B cell (primary cell): ENCODE results near the gene ERC2. TPM values are rescaled to one million over a fixed set of nuclear protein-coding genes. Genes with fewer than 3 reads are reported as not detected.

Experiments used
- ATAC-seq: fragments of 200-7000 bp; cut with Tn5 transposase; one replicate; pipeline ENCODE4 v1.10.0; 2021; ENCODE audit warnings: low read depth, mild to moderate bottlenecking, moderate number of reproducible peaks, moderate library complexity
- CTCF ChIA-PET: fragments of 350-600 bp; sonication (Branson Sonifier 250); formaldehyde crosslinking; loops from one replicate; lab custom pipeline; 2021; ENCODE audit warnings: antibody characterized with exemption, inconsistent platforms; lab: Charles Lee
- POLR2A ChIA-PET: fragments of 350-600 bp; sonication (Branson Sonifier 250); formaldehyde crosslinking; loops from one replicate; lab custom pipeline; 2021; ENCODE audit warnings: antibody characterized with exemption; lab: Charles Lee
- DNase-seq: peaks from one replicate; pipeline ENCODE4 v3.0.0; 2013
- H2AFZ ChIP-seq: 2 replicates; pipeline ENCODE4 v1.6.1; 2012; ENCODE audit warnings: mild to moderate bottlenecking, low read depth, low read length; ENCODE audit not compliant: insufficient read depth, poor library complexity, severe bottlenecking
- H3K27ac ChIP-seq, 2 donors: 1 replicate in 1 of 2; 2 replicates in 1 of 2; pipeline ENCODE4 v1.5.1; 2012 to 2013; ENCODE audit warnings: low read length in 2 of 2, mild to moderate bottlenecking in 2 of 2, moderate library complexity in 1 of 2
- H3K27me3 ChIP-seq, 4 experiments: fragments of 200-600 bp in 1 of 4; sonication (generic) in 1 of 4; replicated peaks in 1 of 4; 1 replicate in 2 of 4; 2 replicates in 2 of 4; pipeline versions ENCODE4 v1.6.1 to v1.7.0; 2013 to 2016; ENCODE audit warnings: low read length in 3 of 4, mild to moderate bottlenecking in 2 of 4, mixed read lengths in 1 of 4, moderate library complexity in 1 of 4; ENCODE audit not compliant: insufficient read depth in 4 of 4, control insufficient read depth in 3 of 4; ENCODE audit errors: control extremely low read depth in 1 of 4
- H3K36me3 ChIP-seq, 2 experiments: replicated peaks in 1 of 2; 1 replicate in 1 of 2; 2 replicates in 1 of 2; pipeline versions ENCODE4 v1.6.1 to v1.7.1; 2013; ENCODE audit warnings: low read length in 1 of 2; ENCODE audit not compliant: insufficient read depth in 2 of 2, control insufficient read depth in 1 of 2; ENCODE audit errors: control extremely low read depth in 1 of 2, extremely low read depth in 1 of 2
- H3K4me1 ChIP-seq, 2 donors: fragments of 200-600 bp in 1 of 2; sonication (generic) in 1 of 2; 1 replicate in 1 of 2; 2 replicates in 1 of 2; pipeline versions ENCODE4 v1.5.1 to v1.6.1; 2013 to 2017; ENCODE audit warnings: low read length in 2 of 2; ENCODE audit not compliant: control insufficient read depth in 2 of 2, insufficient read depth in 2 of 2
- H3K4me2 ChIP-seq: replicated peaks from 2 replicates; pipeline ENCODE3; 2012; ENCODE audit warnings: mild to moderate bottlenecking, low read depth, low read length; ENCODE audit not compliant: poor library complexity, severe bottlenecking
- H3K4me3 ChIP-seq, 5 experiments: fragments of 200-600 bp in 1 of 5; sonication (generic) in 1 of 5; 1 replicate in 3 of 5; 2 replicates in 2 of 5; pipeline versions ENCODE4 v1.5.1 to v1.7.0; 2011 to 2016; ENCODE audit warnings: low read length in 4 of 5, mild to moderate bottlenecking in 4 of 5, low read depth in 2 of 5, control low read depth in 1 of 5, moderate library complexity in 1 of 5; ENCODE audit not compliant: insufficient read depth in 1 of 5; ENCODE audit errors: control extremely low read depth in 1 of 5, extremely low read depth in 1 of 5
- H3K79me2 ChIP-seq: fragments of 200-600 bp; sonication (generic); one replicate; pipeline ENCODE4 v1.6.0; 2016; ENCODE audit warnings: low read length; ENCODE audit not compliant: control insufficient read depth, insufficient read depth
- H3K9ac ChIP-seq: fragments of 200-600 bp; sonication (generic); 2 replicates; pipeline ENCODE4 v1.6.1; 2017; ENCODE audit warnings: mild to moderate bottlenecking, low read length, moderate library complexity
- H3K9me3 ChIP-seq, 3 donors: one replicate each; pipeline versions ENCODE4 v1.6.1 to v1.7.1; 2013; ENCODE audit warnings: low read length in 2 of 3; ENCODE audit not compliant: control insufficient read depth in 2 of 3, insufficient read depth in 1 of 3; ENCODE audit errors: control extremely low read depth in 1 of 3
- H4K20me1 ChIP-seq: 2 replicates; pipeline ENCODE4 v1.6.0; 2012; ENCODE audit warnings: mild to moderate bottlenecking, low read length; ENCODE audit not compliant: insufficient read depth, control insufficient read depth, poor library complexity, severe bottlenecking
- H3K27ac Mint-ChIP-seq: one replicate; pipeline ENCODE4 v1.8.0; 2021; ENCODE audit warnings: mixed read lengths
- H3K27me3 Mint-ChIP-seq: one replicate; pipeline ENCODE4 v1.8.0; 2021; ENCODE audit warnings: mixed read lengths
- H3K4me1 Mint-ChIP-seq: one replicate; pipeline ENCODE4 v1.8.0; 2021; ENCODE audit warnings: mixed read lengths
- H3K4me3 Mint-ChIP-seq: one replicate; pipeline ENCODE4 v1.8.0; 2021; ENCODE audit warnings: mixed read lengths
- H3K9me3 Mint-ChIP-seq: one replicate; pipeline ENCODE4 v1.8.0; 2022; ENCODE audit warnings: mixed read lengths; ENCODE audit not compliant: insufficient read depth
- CTCF ChIP-seq: fragments of 200-600 bp; IDR thresholded peaks from one replicate; pipeline ENCODE4 v1.8.0; 2022; ENCODE audit warnings: antibody characterized with exemption, mild to moderate bottlenecking
- EZH2 ChIP-seq: IDR thresholded peaks from 2 replicates; pipeline ENCODE4 v1.6.1; 2012; ENCODE audit warnings: borderline replicate concordance, low read depth, mild to moderate bottlenecking, moderate library complexity, low read length; ENCODE audit not compliant: insufficient read depth, poor library complexity, severe bottlenecking
- WGBS: methylation state at CpG from one replicate; pipeline ENCODE4 v1.1.5; 2013; ENCODE audit warnings: missing lambda C conversion rate; ENCODE audit not compliant: insufficient coverage; 5-methylcytosine and 5-hydroxymethylcytosine counted together
- intact Hi-C: fragments of 100-400 bp; cut with micrococcal nuclease; formaldehyde crosslinking; loops from one replicate; pipeline ENCODE4 v1.10.0; 2022
- polyA plus RNA-seq: library from polyadenylated mRNA; depleted of rRNA; stranded (reverse); fragments of >200 nt; gene quantifications from 2 replicates; pipeline ENCODE4 v1.2.3, GENCODE V29; 2012
- total RNA-seq, 2 donors: library from RNA; stranded (reverse); fragments of 120-200 nt in 1 of 2; gene quantifications; 1 replicate in 1 of 2; 2 replicates in 1 of 2; pipeline versions ENCODE4 v1.2.3 to v1.2.4, GENCODE V29; 2013 to 2022

The ERC2 gene
- total and polyA plus RNA-seq, 2 donors (not counting 1 experiment from before 2014, with no cell fraction given) = not detected

- intact Hi-C loops = no loop called here
- Histone ChIP-seq H4K20me1 (no peaks in the 10 kb centered on the region), H3K79me2 (no peaks in the 10 kb centered on the region)
Measured at GRCh38 chr3:55929154-55929869, 539.0 kb downstream of the ERC2 start.

More at GRCh38 chr3:55929154-55929869, 539.0 kb downstream of the ERC2 start:
- no peaks in the 10 kb centered on the region for H3K27me3 Mint-ChIP-seq
- no peak overlapping the region for H3K4me2 ChIP-seq
- H3K27ac Mint-ChIP-seq = no peak overlapping the region
- no peak overlapping the region for H3K9ac ChIP-seq
- DNase-seq (no peak), ATAC-seq (no peak)
- no peaks in the 10 kb centered on the region for H3K4me1 ChIP-seq
- H3K9me3 ChIP-seq = no peaks in the 10 kb centered on the region
- peaks cover 6% of the 10 kb centered on the region for H3K9me3 Mint-ChIP-seq
- ChIA-PET CTCF (no interaction called here), POLR2A (no interaction called here)
- H3K27me3 ChIP-seq = no peaks in the 10 kb centered on the region
- H3K4me3 ChIP-seq = no peak overlapping the region
- TF ChIP-seq CTCF (no peak), EZH2 (no peak)
- H2AFZ ChIP-seq = no peak overlapping the region
- H3K36me3 ChIP-seq = no peaks in the 10 kb centered on the region
- WGBS = 90% methylated on average over 4 of the region's 4 CpGs
- H3K27ac ChIP-seq = no peak overlapping the region
- H3K4me3 Mint-ChIP-seq = no peak overlapping the region
- no peaks in the 10 kb centered on the region for H3K4me1 Mint-ChIP-seq
